ENCODE measurements around the gene DOCK1.

Gene DOCK1

DNA sequence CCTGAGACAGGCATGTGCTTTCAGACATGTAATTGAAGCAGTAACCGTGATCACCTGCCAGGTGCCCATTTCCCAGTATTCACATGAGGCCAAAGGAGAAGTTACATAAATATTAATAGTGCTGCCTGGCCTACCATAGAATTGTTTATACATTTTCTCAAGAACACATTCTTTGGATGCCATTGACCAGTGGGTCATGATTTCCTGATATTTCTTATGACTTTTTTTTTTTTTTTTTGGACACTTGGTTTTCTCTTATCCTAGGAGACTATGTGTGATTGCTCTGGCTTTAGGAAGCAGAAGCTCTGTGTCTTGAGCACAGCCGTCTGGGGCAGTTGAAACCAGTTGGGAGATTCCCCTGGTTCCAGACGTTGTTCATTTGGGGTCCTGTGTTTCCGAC, 500.0 kb downstream of the DOCK1 start:
- Histone ChIP-seq H3K36me3 (ENCODE audit: insufficient read depth, low read length) (peaks cover 4% of the 10 kb centered on the region; the same call in 1 of the 2 replicates), H3K9ac (ENCODE audit: low read depth, low read length) (no peak overlapping the region), H3K27ac (ENCODE audit: low read depth, low read length) (no peak overlapping the region), H3K27me3 (ENCODE audit: insufficient read depth, low read length) (no peaks in the 10 kb centered on the region), H3K9me3 (ENCODE audit: insufficient read depth, low read depth, low read length) (no peaks in the 10 kb centered on the region), H3K4me3 (ENCODE audit: low read length) (no peak overlapping the region), H3K4me1 (ENCODE audit: insufficient read depth, low read length) (no peaks in the 10 kb centered on the region)
- WGBS: 79% methylated on average over 4 of the region's 4 CpGs

DNA sequence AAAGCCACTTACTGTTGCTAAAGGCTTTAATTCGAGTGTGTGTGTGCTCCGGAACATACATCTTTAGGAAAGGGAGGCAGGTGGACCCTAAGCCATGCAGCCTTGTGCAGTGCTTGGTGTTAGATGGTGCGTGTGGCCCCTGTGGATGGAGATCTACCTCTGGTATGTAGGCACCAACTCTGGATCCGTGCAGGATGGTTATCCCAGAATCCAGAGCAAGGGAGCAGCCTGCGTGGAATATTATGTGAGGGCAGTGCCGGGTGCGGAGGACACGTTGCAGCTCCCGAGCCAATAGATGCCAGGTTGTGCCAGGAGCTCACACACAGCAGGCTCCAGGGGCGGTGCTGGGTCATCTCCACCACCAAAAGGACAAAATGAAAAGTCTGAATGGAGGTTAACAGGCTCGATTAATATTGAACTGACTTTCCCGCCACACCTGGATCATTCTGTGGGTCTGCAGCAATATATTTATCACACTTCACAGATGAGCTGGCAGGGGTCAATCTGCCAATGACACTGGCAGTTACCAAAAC, 500.9 kb downstream of the DOCK1 start:
- Histone ChIP-seq H3K36me3 (ENCODE audit: insufficient read depth, low read length) (peaks cover 8% of the 10 kb centered on the region; the same call in 1 of the 2 replicates), H3K4me3 (ENCODE audit: low read length) (no peak overlapping the region), H3K27me3 (ENCODE audit: insufficient read depth, low read length) (no peaks in the 10 kb centered on the region), H3K9ac (ENCODE audit: low read depth, low read length) (no peak overlapping the region), H3K9me3 (ENCODE audit: insufficient read depth, low read depth, low read length) (no peaks in the 10 kb centered on the region), H3K27ac (ENCODE audit: low read depth, low read length) (no peak overlapping the region), H3K4me1 (ENCODE audit: insufficient read depth, low read length) (no peaks in the 10 kb centered on the region)
- WGBS: 96% methylated on average over 12 of the region's 12 CpGs

DNA sequence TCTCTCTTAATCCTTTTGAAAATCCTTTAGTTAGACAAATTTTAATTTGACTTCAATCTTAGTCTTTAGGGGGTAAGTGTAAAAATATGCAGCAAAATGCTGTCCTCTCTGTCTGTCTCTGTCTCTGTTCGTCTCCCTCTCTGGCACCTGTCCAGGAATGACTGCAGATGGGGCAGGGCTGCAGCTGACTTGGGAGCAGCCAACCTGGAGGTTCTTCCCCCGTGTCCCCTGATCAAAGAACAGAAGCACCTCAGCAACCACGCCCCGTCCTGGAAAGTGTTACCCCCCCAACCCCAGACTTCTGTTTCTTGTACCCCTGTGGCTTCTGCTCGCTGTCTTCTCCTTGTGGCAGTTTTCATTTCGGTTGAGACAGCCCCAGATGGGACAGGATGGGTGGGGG, 502.3 kb downstream of the DOCK1 start:
- Histone ChIP-seq H3K27me3 (ENCODE audit: insufficient read depth, low read length) (no peaks in the 10 kb centered on the region), H3K36me3 (ENCODE audit: insufficient read depth, low read length) (peaks cover 12% of the 10 kb centered on the region; the same call in 1 of the 2 replicates), H3K9me3 (ENCODE audit: insufficient read depth, low read depth, low read length) (no peaks in the 10 kb centered on the region), H3K9ac (ENCODE audit: low read depth, low read length) (no peak overlapping the region), H3K27ac (ENCODE audit: low read depth, low read length) (no peak overlapping the region), H3K4me3 (ENCODE audit: low read length) (no peak overlapping the region), H3K4me1 (ENCODE audit: insufficient read depth, low read length) (no peaks in the 10 kb centered on the region)
- 94% methylated on average over 6 of the region's 6 CpGs for WGBS

DNA sequence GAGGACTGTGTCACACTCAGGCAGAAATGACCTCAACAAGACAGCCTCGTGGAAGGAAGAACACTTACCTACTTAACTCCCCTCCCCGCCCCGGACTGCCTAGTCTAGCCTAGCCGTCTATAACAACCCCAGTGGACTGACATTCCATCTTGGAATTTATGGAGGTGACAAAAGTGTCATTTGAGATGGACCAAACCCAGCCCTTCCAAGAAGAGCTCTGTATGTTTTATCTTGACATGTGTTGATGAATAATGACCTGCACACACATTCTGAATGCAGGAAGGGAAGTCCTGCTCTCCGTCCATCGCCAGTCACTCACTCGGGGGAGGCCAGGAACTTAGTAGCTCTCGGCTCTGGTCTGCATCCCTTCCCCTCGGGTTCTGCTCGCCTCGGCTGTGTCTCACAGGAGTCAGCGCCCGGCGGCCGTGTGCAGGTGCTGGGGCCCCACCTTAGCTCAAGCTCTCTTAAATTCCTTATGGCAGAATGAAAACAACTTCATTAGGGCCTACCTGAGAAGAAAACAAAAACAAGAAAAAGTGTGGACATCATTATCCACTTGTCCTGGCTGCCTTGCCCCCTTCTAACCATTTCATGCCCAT, 503.0 kb downstream of the DOCK1 start:
- Histone ChIP-seq H3K4me1 (ENCODE audit: insufficient read depth, low read length) (no peaks in the 10 kb centered on the region), H3K36me3 (ENCODE audit: insufficient read depth, low read length) (peaks cover 12% of the 10 kb centered on the region; the same call in 1 of the 2 replicates), H3K4me3 (ENCODE audit: low read length) (no peak overlapping the region), H3K9me3 (ENCODE audit: insufficient read depth, low read depth, low read length) (no peaks in the 10 kb centered on the region), H3K27ac (ENCODE audit: low read depth, low read length) (no peak overlapping the region), H3K9ac (ENCODE audit: low read depth, low read length) (no peak overlapping the region), H3K27me3 (ENCODE audit: insufficient read depth, low read length) (no peaks in the 10 kb centered on the region)
- 95% methylated on average over 15 of the region's 15 CpGs for WGBS

DNA sequence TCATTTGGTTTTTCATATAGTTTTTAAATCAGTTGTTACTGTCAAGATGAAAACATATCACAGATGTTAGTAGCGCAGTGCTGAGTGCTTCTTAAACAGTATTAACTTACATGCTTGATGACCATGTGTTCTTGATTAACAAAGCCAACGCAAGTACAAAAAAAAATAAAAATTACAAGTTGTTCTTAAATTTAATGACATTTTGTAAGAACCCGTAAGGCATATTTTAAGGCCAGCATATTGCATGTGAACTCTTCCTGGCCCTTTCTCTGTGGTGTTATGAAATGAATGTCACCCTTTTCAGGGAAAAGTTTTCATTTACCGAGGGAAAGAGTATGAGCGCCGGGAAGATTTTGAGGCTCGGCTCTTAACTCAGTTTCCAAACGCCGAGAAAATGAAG, 503.5 kb downstream of the DOCK1 start:
- Histone ChIP-seq H3K9ac (ENCODE audit: low read depth, low read length) (no peak overlapping the region), H3K36me3 (ENCODE audit: insufficient read depth, low read length) (peaks cover 12% of the 10 kb centered on the region; the same call in 1 of the 2 replicates), H3K27ac (ENCODE audit: low read depth, low read length) (no peak overlapping the region), H3K4me1 (ENCODE audit: insufficient read depth, low read length) (no peaks in the 10 kb centered on the region), H3K9me3 (ENCODE audit: insufficient read depth, low read depth, low read length) (no peaks in the 10 kb centered on the region), H3K27me3 (ENCODE audit: insufficient read depth, low read length) (no peaks in the 10 kb centered on the region), H3K4me3 (ENCODE audit: low read length) (no peak overlapping the region)
- 94% methylated on average over 8 of the region's 9 CpGs for WGBS

DNA sequence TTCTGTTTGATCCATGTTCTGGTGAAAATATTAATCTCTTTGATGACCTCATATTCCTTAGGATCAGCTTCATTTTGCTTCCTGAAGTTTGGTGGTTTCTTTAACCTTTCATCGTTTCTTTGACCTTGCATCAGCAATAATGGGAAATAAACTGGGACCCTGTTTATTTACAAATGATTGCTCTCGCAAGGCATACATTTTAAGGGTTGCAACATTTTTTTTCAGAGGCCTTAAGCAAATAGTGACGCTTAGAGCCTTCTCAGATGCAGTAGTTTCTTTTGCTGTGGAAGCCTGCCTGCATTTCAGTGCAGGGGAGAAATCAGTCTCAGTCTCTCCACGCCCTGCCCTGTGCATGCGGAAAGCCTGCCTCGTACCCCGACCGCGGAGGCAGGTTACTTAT, 504.8 kb downstream of the DOCK1 start:
- Histone ChIP-seq H3K27me3 (ENCODE audit: insufficient read depth, low read length) (no peaks in the 10 kb centered on the region), H3K4me1 (ENCODE audit: insufficient read depth, low read length) (no peaks in the 10 kb centered on the region), H3K36me3 (ENCODE audit: insufficient read depth, low read length) (peaks cover 12% of the 10 kb centered on the region; the same call in 1 of the 2 replicates), H3K27ac (ENCODE audit: low read depth, low read length) (no peak overlapping the region), H3K9me3 (ENCODE audit: insufficient read depth, low read depth, low read length) (no peaks in the 10 kb centered on the region), H3K4me3 (ENCODE audit: low read length) (no peak overlapping the region), H3K9ac (ENCODE audit: low read depth, low read length) (no peak overlapping the region)
- 98% methylated on average over 9 of the region's 9 CpGs for WGBS

DNA sequence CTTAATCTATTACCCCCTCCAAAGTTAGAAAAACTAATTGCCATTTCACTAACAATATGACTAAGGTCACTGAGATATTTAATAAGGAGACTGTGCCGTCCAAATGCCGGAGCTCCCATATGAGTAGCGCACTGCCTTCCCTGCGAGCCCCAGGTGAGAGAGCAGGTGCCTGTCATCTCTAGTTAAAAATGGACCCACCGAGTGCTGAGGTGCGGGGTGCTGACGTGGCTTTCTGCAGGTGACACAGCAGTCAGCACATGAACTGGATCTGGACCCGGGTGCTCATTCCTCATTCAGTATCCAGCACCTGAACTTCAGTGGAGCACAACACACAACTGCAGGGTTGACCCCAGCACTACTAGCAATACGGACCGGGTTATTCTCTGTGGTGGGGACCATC, 505.8 kb downstream of the DOCK1 start:
- 96% methylated on average over 10 of the region's 10 CpGs for WGBS
- Histone ChIP-seq H3K4me1 (ENCODE audit: insufficient read depth, low read length) (0 out of 2 replicates have a peak, but pooled peaks cover 1% of the 10 kb centered on the region), H3K36me3 (ENCODE audit: insufficient read depth, low read length) (peaks cover 7% of the 10 kb centered on the region; the same call in 1 of the 2 replicates), H3K9me3 (ENCODE audit: insufficient read depth, low read depth, low read length) (no peaks in the 10 kb centered on the region), H3K27me3 (ENCODE audit: insufficient read depth, low read length) (no peaks in the 10 kb centered on the region), H3K27ac (ENCODE audit: low read depth, low read length) (no peak overlapping the region), H3K4me3 (ENCODE audit: low read length) (no peak overlapping the region), H3K9ac (ENCODE audit: low read depth, low read length) (no peak overlapping the region)

DNA sequence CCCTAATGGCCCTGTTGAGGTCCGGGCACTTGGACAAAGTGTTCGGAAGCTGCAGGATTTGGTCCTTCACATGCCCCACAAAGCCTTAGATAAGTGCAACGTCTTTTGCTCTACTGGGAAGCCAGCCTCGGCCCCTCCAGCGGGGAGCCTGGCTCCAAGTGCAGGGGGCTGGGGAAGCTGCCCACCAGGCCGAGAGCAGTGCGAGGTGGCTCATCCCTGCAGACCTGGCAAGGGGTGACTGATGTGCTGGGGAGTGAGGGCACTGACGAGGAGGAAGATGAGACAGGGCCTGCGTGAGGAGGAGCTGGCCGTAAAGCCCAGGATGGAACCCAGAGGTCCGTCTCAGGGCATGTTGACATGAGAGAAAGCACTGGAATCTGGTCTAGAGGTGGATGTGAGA, 508.1 kb downstream of the DOCK1 start:
- Histone ChIP-seq H3K9ac (ENCODE audit: low read depth, low read length) (no peak overlapping the region), H3K4me3 (ENCODE audit: low read length) (no peak overlapping the region), H3K27ac (ENCODE audit: low read depth, low read length) (no peak overlapping the region), H3K36me3 (ENCODE audit: insufficient read depth, low read length) (peaks cover 7% of the 10 kb centered on the region; the same call in 1 of the 2 replicates), H3K27me3 (ENCODE audit: insufficient read depth, low read length) (no peaks in the 10 kb centered on the region), H3K9me3 (ENCODE audit: insufficient read depth, low read depth, low read length) (no peaks in the 10 kb centered on the region), H3K4me1 (ENCODE audit: insufficient read depth, low read length) (0 out of 2 replicates have a peak, but pooled peaks cover 6% of the 10 kb centered on the region)
- WGBS: 95% methylated on average over 11 of the region's 11 CpGs

DNA sequence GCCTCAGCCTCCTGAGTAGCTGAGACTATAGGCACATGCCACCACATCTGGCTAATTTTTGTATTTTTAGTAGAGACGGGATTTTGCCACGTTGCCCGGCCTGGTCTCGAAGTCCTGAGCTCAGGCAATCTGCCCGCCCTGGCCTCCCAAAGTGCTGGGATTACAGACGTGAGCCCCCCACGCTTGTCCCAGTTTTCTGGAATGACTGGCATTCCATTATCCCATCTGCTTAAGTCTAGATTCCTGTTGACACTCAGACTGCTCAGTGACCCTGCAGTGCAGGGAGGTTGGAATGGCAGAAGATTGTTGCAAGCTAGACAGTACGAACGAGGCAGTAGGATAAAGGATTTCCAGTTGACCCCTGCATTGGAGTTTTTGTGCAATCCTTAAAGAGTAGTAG, 508.8 kb downstream of the DOCK1 start:
- Histone ChIP-seq H3K27ac (ENCODE audit: low read depth, low read length) (no peak overlapping the region), H3K36me3 (ENCODE audit: insufficient read depth, low read length) (peaks cover 10% of the 10 kb centered on the region; the same call in 1 of the 2 replicates), H3K9me3 (ENCODE audit: insufficient read depth, low read depth, low read length) (no peaks in the 10 kb centered on the region), H3K4me3 (ENCODE audit: low read length) (no peak overlapping the region), H3K4me1 (ENCODE audit: insufficient read depth, low read length) (0 out of 2 replicates have a peak, but pooled peaks cover 6% of the 10 kb centered on the region), H3K9ac (ENCODE audit: low read depth, low read length) (no peak overlapping the region), H3K27me3 (ENCODE audit: insufficient read depth, low read length) (no peaks in the 10 kb centered on the region)
- WGBS: 91% methylated on average over 9 of the region's 9 CpGs

DNA sequence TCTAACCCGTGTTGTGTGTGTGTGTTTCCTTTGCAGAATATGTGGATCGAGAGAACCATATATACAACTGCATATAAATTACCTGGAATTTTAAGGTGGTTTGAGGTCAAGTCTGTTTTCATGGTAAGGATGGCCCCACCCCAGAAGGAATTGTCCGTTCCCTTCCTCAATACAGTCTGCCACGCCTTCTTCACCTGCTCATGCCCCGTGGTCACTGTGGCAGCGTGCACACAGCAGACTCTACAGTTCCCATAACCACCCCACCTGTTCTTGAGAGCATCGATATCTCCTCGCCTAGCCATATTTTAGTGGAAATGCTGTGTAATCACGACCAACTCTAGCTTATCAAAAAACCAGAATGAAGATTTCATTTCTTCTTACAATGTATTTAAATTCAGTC, 509.9 kb downstream of the DOCK1 start:
- H3K4me3 ChIP-seq (ENCODE audit: low read length): no peak overlapping the region
- no peak overlapping the region for H3K9ac ChIP-seq (ENCODE audit: low read depth, low read length)
- peaks cover 19% of the 10 kb centered on the region for H3K36me3 ChIP-seq (ENCODE audit: insufficient read depth, low read length)
- 0 out of 2 replicates have a peak, but pooled peaks cover 6% of the 10 kb centered on the region for H3K4me1 ChIP-seq (ENCODE audit: insufficient read depth, low read length)
- no peaks in the 10 kb centered on the region for H3K27me3 ChIP-seq (ENCODE audit: insufficient read depth, low read length)
- no peak overlapping the region for H3K27ac ChIP-seq (ENCODE audit: low read depth, low read length)
- no peaks in the 10 kb centered on the region for H3K9me3 ChIP-seq (ENCODE audit: insufficient read depth, low read depth, low read length)
- 91% methylated on average over 7 of the region's 9 CpGs for WGBS

DNA sequence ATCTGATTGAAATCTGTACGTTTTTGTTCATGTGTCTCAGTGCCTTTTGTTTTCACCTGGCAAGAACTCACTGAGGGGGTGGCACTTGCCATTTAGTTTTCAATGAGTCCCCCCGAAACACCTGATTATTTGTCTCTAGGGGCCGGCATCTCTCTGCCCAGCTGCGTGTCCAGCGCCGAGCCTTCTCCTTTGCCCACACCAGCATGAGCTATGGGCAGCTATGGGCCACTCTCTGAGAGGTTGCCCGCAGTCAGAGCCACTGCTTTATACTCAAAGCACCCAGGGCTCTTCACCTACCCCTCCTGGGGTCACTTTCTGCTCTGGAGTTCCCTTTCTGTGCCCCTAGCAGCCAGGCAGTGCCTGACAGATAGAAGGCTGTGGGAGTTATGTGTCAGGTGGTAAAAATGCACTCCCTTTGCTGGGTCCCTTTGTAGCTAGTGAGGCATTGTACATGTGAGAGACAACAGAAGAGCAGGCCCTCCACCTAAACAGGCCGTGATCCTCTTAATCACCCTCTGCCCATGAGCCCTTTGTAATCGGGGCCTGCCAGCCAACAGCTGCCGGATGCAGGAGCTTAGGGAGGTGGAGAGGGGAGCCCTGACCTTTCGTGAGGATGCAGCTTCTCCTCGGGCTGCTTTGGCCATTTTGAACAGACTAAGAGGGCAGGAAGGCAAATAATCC, 510.8 kb downstream of the DOCK1 start:
- Histone ChIP-seq H3K9ac (ENCODE audit: low read depth, low read length) (no peak overlapping the region), H3K27ac (ENCODE audit: low read depth, low read length) (no peak overlapping the region), H3K27me3 (ENCODE audit: insufficient read depth, low read length) (no peaks in the 10 kb centered on the region), H3K4me3 (ENCODE audit: low read length) (no peak overlapping the region), H3K36me3 (ENCODE audit: insufficient read depth, low read length) (peaks cover 15% of the 10 kb centered on the region), H3K4me1 (ENCODE audit: insufficient read depth, low read length) (0 out of 2 replicates have a peak, but pooled peaks cover 6% of the 10 kb centered on the region), H3K9me3 (ENCODE audit: insufficient read depth, low read depth, low read length) (no peaks in the 10 kb centered on the region)
- WGBS: 88% methylated on average over 12 of the region's 12 CpGs
